NCI-H524 treated with DMSO at 0.1 percent for 48 hours (cell line): ENCODE data around the gene KSR1.

Experiments used
- DNase-seq: peaks from one replicate; lab custom pipeline; 2025; lab: John Stamatoyannopoulos, UW

Gene KSR1

GRCh38 chr17:27571563-27572352, 115.5 kb downstream of the KSR1 start:
- no peak for DNase-seq

DNA sequence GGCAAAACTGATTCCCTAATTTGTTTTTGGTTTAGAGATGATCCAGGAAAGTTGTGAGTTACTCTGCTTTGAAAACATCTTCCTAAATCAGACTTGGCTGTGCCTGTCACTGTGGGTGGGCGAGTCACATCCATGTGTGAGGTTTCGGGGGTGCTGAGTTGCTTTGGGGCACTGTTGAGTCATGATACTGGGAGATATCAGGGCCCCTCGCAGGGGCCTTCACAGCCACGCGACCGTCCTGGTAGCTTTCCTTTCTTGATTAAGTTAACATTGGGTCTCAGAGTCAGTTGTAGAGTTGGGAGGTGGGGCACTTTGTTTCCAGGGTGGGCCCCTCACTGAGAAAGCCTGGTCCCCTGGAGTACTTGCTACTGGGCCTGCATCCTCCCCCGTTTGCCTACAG, 116.4 kb downstream of the KSR1 start:
- no peak for DNase-seq

DNA sequence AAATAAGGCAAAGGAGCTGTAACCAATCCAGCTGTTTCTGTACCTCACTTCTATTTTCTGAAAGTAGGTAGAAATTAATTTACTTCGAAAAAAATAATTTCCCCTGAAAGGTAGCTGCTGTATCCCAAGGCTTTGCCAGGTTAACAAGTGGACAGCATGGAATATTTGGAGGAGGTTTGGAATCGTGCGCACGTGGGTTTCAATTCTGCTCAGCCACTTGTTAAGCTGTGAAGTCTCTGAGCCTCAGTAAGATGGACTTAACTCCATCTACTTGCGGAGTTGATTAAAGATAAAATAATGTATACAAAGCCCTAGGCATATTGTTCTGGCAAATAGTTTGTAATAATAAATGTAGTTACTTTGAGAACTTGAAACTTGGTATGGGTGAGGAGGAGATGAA, 117.3 kb downstream of the KSR1 start:
- no peak for DNase-seq

DNA sequence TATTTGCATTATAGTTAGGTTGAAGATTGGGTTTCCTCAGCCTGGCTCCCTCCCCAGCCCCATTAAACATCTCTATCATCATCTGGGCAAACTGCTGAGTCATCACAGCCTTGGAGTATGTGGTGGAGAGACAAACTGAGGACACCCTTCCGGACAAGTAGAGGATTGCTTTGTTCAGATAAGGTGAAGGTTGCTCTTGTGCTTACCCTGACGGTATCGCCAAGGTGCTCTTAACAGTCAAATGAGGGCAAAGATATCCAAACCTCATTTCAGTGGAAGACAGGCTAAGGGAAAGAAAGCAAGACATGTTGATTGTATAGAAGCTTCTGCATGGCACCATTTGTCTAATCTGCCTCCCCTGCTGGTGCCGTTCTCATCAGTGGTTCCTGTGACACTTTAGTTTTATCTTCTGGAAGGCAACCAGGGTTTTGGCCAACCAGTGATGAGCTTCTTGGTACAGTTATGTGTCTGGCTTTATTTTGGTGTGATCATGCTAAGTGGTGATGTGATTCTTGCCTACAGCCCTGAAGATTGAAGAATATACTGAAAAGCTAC, 117.8 kb downstream of the KSR1 start:
- no peak for DNase-seq

DNA sequence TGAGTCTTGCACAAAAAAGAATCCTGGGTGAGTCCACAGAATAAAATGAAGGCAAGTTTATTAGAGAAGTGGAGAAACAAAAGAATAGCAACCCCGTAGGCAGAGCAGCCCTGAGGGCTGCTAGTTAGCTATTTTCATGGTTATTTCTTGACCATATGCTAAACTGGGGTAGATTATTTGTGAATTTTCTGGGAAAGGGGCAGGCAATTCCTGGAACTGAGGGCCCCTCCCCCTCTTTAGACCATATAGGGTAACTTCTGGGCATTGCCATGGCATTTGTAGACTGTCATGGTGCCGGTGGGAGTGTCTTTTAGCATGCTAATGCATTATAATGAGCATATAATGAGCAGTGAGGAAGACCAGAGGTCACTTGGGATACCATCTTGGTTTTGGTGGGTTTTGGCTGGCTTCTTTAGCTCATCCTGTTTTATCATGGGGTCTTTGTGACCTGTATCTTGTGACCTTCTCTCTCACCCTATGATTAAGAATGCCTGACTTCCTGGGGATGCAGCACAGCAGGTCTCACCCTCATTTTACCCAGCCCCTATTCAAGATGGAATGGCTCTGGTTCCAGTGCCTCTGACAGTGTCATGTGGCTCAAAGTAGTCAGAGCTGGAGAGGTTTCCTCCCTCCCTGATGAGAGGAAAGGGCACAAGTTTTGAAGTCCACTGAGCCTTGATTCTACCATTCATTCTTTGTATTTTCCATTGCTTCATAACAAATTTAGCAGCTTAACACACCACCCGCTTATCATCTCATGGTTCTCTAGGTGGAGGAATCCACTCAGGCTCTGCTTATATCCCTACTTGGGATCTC, 119.1 kb downstream of the KSR1 start:
- DNase-seq = no peak

DNA sequence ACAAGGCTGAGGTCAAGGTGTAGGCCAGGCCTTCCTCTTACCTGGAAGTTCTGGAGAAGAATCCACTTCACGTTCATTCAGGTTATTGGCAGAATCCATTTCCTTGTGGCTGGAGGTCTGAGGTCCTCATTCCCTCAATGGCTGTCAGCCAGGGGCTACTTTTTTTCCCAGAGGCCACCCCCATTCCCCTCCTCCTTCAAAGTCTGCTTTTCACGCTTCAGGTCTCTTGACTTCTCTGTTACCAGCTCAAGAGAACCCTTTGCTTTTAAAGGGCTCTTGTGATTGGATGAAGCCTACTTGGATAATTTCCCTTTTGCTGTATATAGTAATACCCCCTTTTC, 119.6 kb downstream of the KSR1 start:
- DNase-seq = no peak

- DNase-seq = no peak
Observed at GRCh38 chr17:27576477-27577083, 120.3 kb downstream of the KSR1 start.

DNA sequence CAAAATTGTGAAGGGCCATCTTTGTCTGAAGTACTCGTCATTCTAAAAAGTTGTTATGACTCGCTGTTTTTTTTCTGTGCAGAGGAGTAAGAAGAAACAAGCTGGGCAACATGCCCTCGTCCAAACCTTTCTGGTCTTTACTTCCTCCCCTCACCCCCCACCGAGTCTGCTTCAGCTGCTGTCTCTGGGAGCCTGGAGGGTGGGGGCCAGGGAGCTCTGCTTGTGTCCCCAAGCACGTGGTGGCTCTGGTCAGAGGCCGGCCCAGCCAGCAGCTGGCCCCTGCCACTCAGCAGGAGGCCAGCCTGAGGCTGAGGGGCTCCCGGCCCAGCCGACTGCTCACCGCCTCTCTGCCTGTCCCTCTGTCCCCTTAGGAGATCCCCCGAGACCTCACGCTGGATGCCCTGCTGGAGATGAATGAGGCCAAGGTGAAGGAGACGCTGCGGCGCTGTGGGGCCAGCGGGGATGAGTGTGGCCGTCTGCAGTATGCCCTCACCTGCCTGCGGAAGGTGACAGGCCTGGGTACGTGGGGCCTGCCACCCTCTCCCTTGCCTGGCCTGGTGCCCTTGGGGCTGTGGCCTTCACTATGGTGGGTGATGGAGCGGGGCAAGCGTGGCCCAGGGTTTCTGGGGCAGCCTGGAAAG, 121.0 kb downstream of the KSR1 start:
- no peak for DNase-seq

- no peak for DNase-seq
Observed at GRCh38 chr17:27577884-27578717, 121.9 kb downstream of the KSR1 start.

DNA sequence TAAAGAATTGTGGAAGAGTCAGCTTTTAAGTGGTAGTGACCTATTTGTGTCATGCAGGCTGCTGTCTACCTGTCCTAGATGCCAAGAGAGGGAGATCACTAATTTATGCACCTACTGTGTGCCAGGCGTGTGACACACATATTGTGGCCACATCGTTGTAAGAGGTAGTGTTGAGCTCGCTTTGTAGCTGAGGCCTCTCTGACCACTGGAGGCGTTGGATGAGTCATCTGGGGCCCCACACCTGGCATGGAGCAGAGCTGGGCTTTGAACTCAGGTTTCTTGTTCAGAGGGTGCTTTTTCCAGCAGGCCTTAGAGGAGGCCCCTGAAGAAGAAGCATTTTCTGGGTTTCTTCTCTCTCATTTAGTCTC, 122.5 kb downstream of the KSR1 start:
- DNase-seq = no peak

DNA sequence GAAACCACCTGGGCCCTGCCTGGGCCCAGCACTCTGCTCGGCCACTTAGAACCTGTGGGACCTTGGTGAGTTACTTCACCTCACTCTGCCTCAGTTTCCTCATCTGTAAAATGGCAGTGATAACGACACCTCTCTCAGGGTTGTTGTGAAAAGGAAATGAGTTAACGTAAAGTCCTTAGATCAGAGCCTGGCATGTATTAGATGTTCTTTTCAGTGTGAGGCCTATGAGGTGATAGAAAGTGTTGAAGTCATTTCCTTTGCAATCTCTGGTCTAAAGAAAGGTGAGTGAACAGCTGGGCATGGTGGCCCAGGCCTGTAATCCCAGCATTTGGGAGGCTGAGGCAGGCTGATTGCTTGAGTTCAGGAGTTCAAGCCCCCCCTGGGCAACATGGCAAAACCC, 123.1 kb downstream of the KSR1 start:
- DNase-seq = no peak

- DNase-seq = no peak
Observed at GRCh38 chr17:27579897-27580321, 123.7 kb downstream of the KSR1 start.

DNA sequence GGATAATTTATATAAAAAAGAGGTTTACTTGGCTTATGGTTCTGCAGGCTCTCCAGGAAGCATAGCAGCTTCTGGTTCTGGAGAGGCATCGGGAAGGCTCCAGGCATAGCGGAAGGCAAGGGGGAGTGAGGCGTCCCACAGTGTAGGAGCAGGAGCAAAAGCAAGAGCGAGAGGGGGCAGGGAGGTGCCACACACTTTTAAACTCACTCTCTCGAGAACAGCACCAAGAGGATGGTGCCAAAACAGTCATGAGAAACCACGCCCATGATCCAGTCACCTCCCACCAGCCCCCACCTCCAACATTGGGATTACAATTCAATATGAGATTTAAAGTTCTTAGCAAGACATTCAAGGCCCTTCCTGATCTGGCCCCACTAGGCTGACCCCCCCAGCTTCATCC, 124.8 kb downstream of the KSR1 start:
- DNase-seq = no peak

- DNase-seq = no peak
Observed at GRCh38 chr17:27582696-27583095, 126.4 kb downstream of the KSR1 start.

- DNase-seq = no peak
Observed at GRCh38 chr17:27585153-27585681, 129.0 kb downstream of the KSR1 start.

GRCh38 chr17:27585792-27586191, 129.5 kb downstream of the KSR1 start:
- no peak for DNase-seq

- DNase-seq = no peak
Observed at GRCh38 chr17:27586203-27586721, 130.0 kb downstream of the KSR1 start.

DNA sequence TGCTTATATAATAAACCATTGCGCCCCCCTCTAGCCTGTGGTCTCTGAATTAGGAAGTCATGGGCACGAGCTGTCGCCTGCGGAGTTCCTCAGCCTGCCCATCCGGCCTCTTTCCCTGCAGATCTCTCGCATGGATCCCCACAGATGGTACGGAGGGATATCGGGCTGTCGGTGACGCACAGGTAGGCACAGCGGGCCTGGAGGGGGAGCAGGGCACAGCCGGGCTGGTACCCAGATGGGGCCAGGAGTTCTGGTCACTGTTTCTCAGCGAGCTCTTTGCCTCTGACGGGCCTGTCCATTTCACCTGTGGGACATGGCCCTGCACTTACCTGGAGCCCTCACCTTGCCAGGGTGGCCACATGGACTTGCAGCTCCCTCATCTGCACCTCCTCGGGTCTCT, 132.1 kb downstream of the KSR1 start:
- DNase-seq = no peak

DNA sequence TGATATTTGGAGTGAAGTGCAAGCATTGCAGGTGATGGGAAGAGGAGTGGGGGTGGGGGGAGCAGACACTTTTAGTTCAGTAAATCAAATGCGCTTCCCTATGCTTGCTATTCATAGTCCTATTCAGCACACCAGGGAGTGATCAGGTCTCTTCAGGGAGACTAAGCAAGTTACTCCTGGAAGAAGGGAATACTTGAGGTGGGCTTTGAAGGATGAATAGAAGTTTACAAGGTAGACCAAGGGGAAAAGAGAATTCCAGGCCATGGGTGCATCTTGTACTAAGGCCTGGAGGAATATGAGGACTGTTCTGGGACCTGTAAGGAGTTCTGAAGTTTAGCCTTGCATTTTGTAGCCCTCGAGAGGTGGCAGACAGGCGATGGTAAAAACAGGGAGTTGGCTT, 134.6 kb downstream of the KSR1 start:
- no peak for DNase-seq

- no peak for DNase-seq
Observed at GRCh38 chr17:27591986-27592385, 135.7 kb downstream of the KSR1 start.
